ENCODE data around the gene ANKRD29. TPM values are rescaled to one million over a fixed set of nuclear protein-coding genes. Genes with fewer than 3 reads are reported as not detected.

The ANKRD29 gene
- polyA plus RNA-seq, 1 experiment, result 0.15 TPM

- CTCF ChIA-PET, result interaction anchor here (0.7 to 7.8 kb wide), 42 partner anchors 9 to 769 kb away, joined by 3 to 162 read pairs (median 5); partner anchors contain the start of genes NPC1 and RBBP8
- Histone ChIP-seq H3K9me3 (ENCODE audit: control insufficient read depth, insufficient read depth, low read length) (peaks cover 5% of the 10 kb centered on the region; the same call in 1 of the 2 replicates), H3K4me3 (ENCODE audit: low read depth, low read length) (no peak overlapping the region), H3K27me3 (ENCODE audit: control insufficient read depth, insufficient read depth, low read length) (peaks cover 32% of the 10 kb centered on the region), H3K27ac (ENCODE audit: low read depth, low read length) (no peak overlapping the region)
- TF ChIP-seq CTCF (IDR thresholded peaks at IDR 0.05; ENCODE audit: low read depth, low read length), result no peak
- POLR2A ChIA-PET, result no interaction called here
- no peak for DNase-seq (ENCODE audit: low read depth, low spot score)
Observed at GRCh38 chr18:23702606-23703005, 39.9 kb upstream of the ANKRD29 start.

- POLR2A ChIA-PET, result no interaction called here
- Histone ChIP-seq H3K27me3 (ENCODE audit: control insufficient read depth, insufficient read depth, low read length) (peaks cover 34% of the 10 kb centered on the region), H3K4me3 (ENCODE audit: low read depth, low read length) (no peak overlapping the region), H3K27ac (ENCODE audit: low read depth, low read length) (no peak overlapping the region), H3K9me3 (ENCODE audit: control insufficient read depth, insufficient read depth, low read length) (no peaks in the 10 kb centered on the region)
- CTCF ChIA-PET, result interaction anchor here (0.6 to 7.8 kb wide), 5 partner anchors 58 to 567 kb away, joined by 4 to 162 read pairs (median 15); no protein-coding TSS in a partner anchor
- no peak for TF ChIP-seq CTCF (IDR thresholded peaks at IDR 0.05; ENCODE audit: low read depth, low read length)
- no peak for DNase-seq (ENCODE audit: low read depth, low spot score)
Observed at GRCh38 chr18:23701544-23702064, 38.9 kb upstream of the ANKRD29 start.

- no peak for DNase-seq (ENCODE audit: low read depth, low spot score)
- Histone ChIP-seq H3K4me3 (ENCODE audit: low read depth, low read length) (no peak overlapping the region), H3K27ac (ENCODE audit: low read depth, low read length) (no peak overlapping the region), H3K9me3 (ENCODE audit: control insufficient read depth, insufficient read depth, low read length) (no peaks in the 10 kb centered on the region), H3K27me3 (ENCODE audit: control insufficient read depth, insufficient read depth, low read length) (peaks cover 34% of the 10 kb centered on the region)
- no peak for TF ChIP-seq CTCF (IDR thresholded peaks at IDR 0.05; ENCODE audit: low read depth, low read length)
- ChIA-PET CTCF (interaction anchor here (0.6 to 7.8 kb wide), 4 partner anchors 76 to 567 kb away, joined by 4 to 162 read pairs (median 32); no protein-coding TSS in a partner anchor), POLR2A (no interaction called here)
Observed at GRCh38 chr18:23701017-23701416, 38.3 kb upstream of the ANKRD29 start.

- Histone ChIP-seq H3K4me3 (ENCODE audit: low read depth, low read length) (no peak overlapping the region), H3K27ac (ENCODE audit: low read depth, low read length) (peak overlapping the region; percentile 43), H3K9me3 (ENCODE audit: control insufficient read depth, insufficient read depth, low read length) (peaks cover 7% of the 10 kb centered on the region; the same call in 1 of the 2 replicates), H3K27me3 (ENCODE audit: control insufficient read depth, insufficient read depth, low read length) (peaks cover 16% of the 10 kb centered on the region)
- no peak for DNase-seq (ENCODE audit: low read depth, low spot score)
- ChIA-PET POLR2A (interaction anchor here (1.0 to 1.1 kb wide), 2 partner anchors 68 to 114 kb away, joined by 4 to 5 read pairs; no protein-coding TSS in a partner anchor), CTCF (interaction anchor here (2.1 kb wide), 1 partner anchor 72 kb away, joined by 7 read pairs; no protein-coding TSS in a partner anchor)
- TF ChIP-seq CTCF (IDR thresholded peaks at IDR 0.05; ENCODE audit: low read depth, low read length), result no peak
Observed at GRCh38 chr18:23694637-23695430, 32.1 kb upstream of the ANKRD29 start.

- Histone ChIP-seq H3K4me3 (ENCODE audit: low read depth, low read length) (no peak overlapping the region), H3K27ac (ENCODE audit: low read depth, low read length) (no peak overlapping the region), H3K9me3 (ENCODE audit: control insufficient read depth, insufficient read depth, low read length) (peaks cover 7% of the 10 kb centered on the region; the same call in 1 of the 2 replicates), H3K27me3 (ENCODE audit: control insufficient read depth, insufficient read depth, low read length) (peaks cover 23% of the 10 kb centered on the region)
- no peak for TF ChIP-seq CTCF (IDR thresholded peaks at IDR 0.05; ENCODE audit: low read depth, low read length)
- POLR2A ChIA-PET, result no interaction called here
- CTCF ChIA-PET, result interaction anchor here (0.9 kb wide), 1 partner anchor 9 kb away, joined by 4 read pairs; no protein-coding TSS in a partner anchor
- no peak for DNase-seq (ENCODE audit: low read depth, low spot score)
Observed at GRCh38 chr18:23693846-23694245, 31.1 kb upstream of the ANKRD29 start.

Data from AG04450 (cell line).